COLO668 (cell line): ENCODE measurements around the gene ARMH1.

ENCODE experiments used
- DNase-seq: peaks from one replicate; lab custom pipeline; 2025; ENCODE audit not compliant: unreplicated experiment; lab: John Stamatoyannopoulos, UW

ARMH1 gene

DNA sequence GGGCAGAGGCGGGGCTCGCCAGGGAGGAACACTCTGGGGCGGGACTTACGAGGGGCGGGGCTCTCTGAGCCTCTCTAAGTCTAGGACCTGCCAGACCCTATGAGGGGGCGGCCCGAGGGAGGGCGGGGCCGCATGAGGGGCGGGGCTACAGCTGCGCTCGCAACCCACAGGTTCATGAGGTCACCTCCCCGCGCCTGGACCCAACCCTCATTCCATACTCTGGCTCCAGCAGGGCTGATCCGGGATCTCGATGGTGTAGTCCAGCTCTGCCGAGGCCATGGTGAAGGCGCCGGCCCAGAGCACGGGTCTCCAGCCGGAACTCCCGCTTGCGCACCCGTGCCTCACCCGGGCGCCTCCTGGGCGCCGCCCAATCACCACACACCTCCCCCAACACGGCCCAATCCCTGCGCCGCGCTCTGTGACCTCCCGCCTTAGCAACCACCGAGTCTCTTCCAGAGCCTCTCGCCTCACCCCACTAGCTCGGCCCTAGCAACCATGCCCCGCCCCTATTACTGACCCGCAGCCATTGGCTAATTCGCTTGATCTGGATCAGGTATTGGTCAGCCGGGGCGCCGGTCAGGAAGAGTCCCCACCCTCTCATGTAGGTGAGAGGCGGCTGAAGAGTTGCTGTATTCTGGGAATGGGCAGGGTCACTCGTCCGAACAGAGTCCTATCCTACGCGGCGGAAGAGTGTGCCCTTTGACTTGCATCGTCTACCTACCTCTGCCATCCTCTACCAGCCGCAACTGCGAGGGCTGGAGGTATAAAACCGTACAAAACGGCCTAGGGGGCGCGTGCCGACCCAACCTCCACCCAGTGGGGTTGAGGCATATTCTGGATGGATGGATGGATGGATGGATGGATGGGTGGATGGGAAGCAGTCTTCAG, at the start of gene ARMH1, which contains the start of gene TMEM53:
Gene ARMH1, plus strand, starts transcription at position 602 of the 888 bp plus-strand sequence. CDS start 14,984 bp downstream, outside the sequence.
Gene TMEM53, minus strand, starts transcription at position 369 of the 888 bp plus-strand sequence. Its CDS starts 90 bp downstream, at position 279.
- DNase-seq: peak; percentile 100

DNA sequence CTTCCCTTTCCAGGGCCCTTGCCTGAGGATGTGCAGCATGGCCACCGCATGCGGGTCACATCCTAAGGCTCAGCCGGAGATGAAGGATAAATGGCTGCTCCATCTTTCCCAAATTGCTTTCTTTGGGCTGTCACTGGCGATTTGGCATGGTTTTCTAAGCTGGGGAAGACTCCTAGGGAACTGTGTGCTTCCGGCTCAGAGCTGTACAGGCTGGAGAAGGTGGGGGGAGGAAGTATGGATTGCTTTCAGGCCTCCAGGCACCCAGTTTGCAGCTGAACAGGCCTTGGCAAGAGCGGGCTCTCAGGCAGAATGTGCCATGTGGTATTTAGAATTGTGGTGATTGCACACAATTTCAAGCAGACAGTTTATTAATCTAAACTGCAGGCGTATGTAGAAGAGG, 49.2 kb upstream of the ARMH1 start:
- no peak for DNase-seq

DNA sequence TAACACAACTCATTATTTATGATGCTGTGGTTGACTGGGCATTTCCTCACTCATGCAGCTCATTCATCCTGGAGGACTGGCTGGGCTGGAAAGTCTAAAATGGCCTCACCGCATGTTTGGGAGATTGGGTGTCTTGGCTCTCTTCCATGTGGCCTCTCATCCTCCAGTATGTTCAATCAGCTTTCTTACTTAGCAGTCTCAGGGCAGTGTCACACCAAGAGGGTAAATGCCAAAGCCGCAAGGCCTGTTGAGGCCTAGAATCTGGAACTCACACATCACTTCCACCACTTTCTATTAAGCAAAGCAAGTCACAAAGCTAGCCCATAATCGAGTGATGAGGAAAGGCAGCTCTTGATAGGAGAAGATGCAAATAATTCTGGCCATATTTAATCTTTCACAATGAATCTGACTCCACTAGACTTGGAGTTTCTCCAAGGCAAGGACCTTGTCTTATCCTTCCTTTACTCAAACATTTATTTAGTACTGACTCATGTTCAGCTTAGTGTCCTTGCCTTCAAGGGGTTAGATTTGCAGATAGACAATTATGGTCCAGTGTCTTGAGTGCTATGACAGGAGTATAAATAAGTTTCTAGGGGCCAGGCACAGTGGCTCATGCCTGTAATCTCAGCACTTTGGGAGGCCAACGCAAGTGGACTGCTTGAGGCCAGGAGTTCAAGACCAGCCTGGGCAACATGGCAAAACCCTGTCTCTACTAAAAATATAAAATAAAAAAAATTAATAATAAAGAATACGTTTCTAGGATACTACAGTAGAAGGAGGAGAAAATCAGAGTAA, 45.4 kb upstream of the ARMH1 start:
- DNase-seq: no peak

DNA sequence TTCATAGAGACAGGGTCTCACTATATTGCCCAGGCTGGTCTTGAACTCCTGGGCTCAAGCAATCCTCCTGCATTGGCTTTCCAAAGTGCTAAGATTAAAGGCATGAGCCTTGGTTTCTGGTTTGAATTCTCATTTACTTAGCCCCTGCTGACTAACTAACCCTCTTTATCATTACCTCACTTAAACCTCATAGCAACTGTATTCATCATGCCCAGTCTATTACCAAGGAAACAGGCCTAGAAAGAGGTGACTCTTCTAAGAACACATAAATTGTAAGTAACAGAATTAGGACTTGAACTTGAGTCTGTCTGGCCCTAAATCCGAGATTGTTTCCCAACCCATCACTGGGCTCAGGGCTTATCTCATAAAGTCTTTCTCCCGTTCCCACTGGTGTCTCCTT, 44.4 kb upstream of the ARMH1 start:
- DNase-seq: no peak

DNA sequence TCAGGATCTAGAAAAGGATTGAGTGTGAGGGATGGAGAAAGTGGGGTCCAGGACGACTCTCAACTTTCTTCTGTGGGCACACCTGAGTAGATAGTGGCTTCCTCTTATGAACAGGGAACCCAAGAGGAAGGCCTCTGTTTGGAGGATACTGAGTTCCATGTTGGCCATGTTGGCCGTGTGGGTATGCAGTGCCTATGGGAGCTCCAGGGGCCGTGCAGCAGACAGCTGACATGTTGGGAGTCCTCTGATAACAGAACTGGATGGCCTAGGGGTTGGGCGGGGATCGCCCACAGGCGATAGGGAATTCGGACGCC, 43.2 kb upstream of the ARMH1 start:
- no peak for DNase-seq

DNA sequence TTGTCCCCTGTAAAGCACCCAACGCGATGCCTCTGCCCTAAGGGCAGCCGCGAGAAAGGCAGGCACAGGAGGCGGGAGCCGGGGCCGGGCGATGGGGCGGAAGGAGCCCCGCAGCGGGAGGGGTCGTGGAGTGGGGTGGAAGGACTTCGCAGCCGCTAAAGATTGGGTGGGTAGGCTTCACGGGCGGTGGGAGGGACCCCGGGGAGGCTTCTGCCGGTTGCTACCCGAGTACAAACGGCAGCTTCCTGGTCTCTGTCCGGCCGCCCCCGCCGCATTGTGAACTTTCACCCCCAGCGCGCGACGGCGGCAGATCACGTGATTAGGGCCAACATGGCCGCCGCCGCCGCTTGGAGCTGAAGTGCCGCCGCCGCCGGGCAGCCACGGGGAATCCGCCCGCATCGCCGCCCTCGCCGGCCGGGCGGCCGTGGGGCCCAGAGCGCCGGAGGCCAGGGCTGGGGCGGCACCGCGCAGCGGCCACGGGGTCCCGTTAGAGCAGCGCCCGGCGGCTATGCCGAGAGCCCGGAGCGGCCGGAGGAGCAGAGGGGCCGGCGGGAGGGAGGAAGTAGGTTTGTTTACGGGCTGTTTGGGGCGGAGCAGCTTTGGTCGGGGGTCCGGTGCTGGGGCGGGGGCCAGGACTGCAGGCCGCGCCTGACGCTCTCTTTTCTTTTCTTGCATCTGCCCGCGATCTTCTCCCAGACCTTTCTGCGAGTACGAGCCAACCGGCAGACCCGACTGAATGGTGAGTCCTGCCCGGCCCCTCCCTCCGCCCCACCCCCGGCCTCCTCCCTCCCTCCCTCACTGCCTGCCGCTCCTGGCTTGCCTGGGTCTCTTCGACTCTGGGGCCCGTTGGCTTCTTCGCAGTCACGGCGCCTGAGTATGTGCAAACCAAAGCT, 42.6 kb upstream of the ARMH1 start:
- DNase-seq: peak; percentile 99

DNA sequence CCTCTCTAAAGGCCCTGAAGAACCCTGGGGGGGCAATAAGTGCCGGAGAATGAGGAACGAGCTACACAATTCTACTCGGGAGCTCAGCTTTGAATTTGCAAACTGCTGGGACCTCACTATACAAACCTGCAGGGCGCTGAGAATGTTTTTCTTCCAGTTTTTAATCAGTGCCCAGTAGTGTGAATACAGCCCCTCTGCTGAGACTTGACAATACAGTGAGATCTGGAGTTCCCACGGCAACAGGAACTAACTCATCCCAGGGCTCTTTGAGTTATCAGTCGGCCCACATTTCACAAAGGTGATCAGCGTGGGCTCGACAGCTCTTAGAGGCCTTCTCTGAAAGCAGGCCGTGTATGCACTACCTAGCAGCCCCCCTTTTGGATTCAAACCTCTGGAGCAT, 41.9 kb upstream of the ARMH1 start:
- peak; percentile 47 for DNase-seq

DNA sequence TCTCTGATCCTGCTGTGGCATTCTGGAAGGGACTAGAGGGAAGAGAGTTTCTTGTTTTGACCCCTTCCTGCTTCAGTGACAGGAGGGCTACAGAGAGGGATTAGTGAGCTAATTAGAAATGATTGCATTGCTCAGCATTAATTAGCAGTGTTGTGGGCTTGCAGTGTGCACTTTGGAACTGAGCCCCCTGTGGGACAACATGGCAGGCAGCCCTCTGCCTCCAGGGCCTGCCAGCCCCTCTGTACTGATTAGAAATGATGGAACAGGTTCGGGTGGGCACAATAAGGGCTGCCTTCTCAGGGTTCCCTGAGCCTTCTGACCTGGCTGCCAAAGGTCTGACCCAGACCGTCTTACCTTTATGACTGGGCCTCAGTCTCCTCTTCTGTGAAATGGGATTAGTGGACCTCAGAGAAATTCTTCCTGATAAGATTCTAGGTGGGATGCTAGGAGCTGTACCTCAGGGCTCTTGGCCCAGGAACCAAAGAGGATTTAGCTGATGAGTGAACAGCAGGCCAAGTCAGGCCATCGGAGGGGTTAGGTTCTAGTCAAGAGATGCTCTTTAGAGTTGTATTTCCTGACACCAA, 39.8 kb upstream of the ARMH1 start:
- no peak for DNase-seq

DNA sequence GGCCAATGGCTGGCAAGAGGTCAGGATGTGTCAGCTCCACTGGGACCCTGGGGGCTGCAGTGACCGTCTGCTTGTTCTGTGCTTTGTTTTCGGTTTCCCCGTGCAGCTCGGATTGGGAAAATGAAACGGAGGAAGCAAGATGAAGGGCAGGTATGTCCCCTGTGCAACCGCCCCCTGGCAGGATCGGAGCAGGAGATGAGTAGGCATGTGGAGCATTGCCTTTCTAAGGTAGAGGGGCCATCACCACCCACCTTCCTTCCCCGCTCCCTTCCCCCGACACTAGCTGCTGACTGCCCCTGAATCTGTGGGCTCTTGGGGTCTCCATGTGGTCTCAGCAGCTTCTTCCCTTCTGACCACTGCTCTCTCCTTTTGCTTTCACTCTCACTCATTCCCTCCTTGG, 39.1 kb upstream of the ARMH1 start:
- DNase-seq: no peak

DNA sequence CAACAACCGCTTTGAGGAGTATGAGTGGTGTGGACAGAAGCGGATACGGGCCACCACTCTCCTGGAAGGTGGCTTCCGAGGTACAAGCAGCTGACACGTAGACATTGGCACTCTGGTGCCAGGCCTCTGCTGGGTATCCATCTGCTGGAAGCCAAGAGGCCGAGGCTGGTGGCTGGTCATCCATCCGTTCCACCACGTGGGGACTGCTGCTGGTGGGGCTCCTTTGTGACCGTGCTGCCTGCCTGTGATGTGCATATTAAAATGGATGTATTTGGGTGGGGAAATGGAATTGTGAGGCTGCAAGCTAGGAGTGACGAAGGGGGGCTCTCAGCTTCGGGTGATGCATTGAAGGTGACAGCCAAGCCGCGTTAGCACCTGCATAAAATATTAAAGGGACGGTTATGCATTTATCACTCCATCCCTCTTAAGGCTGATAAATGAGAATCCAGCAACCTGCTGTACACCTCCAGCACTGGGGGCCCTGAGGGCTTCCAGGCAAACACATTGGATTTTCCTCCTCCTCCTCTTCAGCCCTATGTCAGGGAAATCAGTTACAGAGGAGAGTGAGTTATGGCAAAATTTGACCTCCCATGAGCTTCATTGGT, 38.3 kb upstream of the ARMH1 start:
- DNase-seq: no peak

DNA sequence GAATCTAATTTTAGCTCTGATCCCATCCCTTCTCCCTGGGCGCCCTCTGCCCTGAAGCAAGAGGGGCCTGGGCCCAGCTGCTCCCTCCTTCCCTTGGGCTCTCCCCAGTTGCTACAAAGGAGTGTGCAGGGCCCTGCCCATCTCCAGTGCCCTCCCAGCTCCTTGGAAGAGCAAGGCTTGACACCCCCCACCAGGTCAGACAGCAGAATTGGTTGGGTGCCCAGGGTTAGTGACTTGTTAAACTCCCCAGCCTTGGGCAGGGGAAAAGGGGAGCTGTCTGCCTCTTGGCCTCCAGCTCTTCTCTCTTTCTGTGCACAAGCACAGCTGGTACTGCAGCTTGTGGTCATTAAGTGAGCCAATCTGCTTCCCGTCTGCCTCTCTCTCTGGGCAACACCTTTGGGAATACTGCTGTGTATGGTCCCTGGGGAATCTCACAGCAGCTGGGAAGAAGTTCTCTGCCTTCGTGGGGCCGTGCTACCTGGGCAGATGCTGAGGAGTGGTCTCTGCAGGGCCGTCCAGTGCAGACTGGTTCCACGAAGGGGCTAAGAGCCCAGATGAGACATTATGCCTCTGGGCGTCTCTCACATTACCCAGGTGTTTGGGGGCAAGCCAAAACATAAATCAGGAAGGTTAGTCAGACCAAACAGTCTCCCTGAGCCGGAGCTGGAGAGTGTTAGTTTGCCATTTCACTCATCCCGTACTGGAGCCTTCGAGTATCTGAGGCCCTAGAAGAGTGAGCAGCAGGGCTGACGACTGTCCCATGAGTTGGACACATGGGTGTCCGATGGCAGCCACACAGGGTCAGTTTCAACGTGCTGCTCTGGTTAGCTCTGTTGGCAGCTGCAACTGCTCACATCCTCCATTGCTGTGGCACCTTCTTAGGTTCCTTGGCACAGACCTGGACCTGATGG, 37.6 kb upstream of the ARMH1 start:
- peak; percentile 46 for DNase-seq

DNA sequence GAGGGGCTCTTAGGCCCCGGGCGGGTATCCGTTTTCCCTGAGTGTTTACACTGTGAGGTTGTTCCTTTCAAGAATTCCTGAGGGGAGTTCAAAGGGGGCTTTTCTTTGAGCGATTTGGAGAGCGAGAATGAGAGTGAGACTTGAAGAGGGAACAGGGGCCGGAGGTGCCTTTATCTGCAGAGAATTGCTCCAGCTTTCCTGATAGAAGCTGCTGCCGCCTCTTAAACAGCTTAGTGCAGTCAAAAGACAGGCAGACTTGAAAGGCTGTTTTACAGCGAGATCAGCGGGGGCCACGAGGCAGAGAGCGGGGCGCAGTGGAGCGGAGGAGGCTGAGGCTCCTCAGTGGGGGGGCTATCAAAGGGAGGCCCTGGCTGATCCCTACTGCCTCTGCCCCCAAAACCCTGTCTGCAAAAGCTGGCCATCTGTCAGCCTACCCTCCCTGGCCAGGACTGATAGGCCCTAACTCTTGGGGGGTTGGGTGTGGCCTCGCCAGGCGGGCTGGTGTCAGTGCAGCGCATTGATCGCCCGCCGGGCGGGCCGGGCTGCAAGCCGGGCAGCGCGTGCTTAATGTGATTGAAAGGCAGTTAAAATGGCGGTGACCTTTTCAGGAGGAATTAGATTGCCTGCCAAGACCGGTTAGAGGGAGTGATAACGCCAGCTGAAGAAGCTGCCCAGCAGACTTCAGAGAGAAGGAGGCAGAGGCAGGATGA, 36.7 kb upstream of the ARMH1 start:
- no peak for DNase-seq

DNA sequence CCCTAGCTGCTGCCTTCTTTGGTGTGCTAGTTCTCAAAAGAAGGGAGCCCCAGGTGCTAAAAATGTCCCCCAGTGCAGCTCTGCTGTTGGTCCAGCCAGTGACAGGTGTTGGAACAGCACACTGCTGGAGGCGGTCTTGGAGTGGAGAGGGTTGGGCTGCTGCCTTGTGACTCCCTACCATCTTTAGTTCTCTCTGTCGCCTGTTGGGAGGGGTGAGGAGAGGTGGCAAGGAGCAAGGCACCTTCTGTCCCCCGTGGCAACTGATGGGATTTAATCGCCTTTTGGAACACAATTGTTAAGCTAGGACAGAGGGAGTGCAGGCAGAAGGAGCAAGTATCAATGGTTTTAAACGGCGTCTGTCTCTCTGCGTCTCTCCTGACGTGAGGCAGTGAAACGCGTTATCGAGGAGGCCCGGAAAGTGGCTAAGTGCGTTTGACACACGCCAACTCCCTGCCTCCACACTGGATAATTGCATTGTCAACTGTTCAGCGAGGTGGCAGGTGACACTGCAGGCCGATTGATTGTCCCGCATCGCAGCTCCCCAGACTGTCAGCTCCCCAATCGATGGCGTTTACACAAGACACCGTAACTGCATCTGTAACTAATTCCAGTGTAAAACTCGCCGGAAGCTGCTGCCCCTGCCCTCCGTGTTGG, 34.2 kb upstream of the ARMH1 start:
- peak; percentile 89 for DNase-seq

DNA sequence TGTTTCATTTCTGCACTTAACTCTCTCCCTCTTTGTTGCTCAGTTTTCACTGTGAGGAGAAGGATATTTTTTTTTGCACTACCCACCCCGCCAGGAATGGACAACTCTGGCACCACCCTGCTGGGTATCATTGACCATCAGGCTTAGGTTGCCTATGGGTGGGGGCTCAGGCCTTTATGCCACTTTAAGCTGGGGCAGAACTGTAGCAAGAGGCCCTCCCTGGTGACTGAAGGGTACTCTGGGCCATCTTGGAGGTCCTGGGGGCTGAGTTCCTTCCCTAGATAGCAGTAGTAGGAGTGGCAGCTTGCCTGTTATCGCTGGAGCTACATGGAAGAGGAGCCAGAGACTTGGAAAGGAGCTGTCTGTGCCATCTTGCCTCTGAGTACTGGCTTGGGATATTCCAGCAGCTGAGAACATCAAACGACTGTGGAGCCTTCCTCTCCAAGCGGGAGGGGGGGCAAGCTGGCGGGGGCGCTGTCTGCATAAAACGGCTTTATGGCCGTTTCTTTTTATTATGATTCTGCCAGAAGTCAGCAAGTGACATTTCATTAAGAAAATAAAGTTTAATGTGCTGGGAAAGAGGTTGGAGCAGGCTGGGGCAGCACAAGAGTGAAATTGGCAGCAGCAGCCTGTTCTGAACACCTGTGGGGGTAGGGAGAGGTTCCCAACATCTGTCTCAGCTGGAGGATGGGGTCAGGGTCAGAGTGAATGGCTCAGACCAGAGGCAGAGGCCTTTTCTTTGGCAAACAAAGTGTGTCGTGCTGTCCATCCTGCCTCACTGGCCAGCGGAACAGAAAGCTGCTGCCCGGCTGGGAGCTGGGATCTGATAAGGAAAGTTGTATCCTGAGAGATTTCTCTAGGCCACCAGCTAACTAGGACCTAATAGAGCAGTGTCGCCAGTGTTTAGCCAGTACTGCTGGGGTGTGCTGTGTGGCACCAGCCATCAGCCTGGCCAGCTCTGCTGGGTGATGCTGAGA, 33.1 kb upstream of the ARMH1 start:
- no peak for DNase-seq

DNA sequence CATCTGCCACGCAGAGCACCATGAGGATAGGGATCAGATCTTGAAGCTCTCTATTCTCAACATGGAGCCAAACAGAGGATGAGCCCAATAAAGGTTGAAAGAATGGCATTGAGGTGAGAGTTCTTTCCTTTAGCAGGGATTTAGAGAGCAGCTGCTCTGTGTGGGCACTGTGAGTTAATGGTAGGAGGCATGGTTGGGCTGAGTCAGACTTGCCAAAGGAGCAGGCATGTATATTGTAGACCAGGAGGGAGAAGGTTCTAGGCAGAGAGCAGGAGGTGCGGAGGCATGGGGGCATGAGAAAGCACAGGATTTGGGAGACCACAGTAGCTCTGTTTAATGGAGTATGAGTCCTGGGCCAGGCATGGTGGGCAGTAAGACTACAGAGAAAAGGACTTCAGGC, 32.3 kb upstream of the ARMH1 start:
- DNase-seq: no peak

DNA sequence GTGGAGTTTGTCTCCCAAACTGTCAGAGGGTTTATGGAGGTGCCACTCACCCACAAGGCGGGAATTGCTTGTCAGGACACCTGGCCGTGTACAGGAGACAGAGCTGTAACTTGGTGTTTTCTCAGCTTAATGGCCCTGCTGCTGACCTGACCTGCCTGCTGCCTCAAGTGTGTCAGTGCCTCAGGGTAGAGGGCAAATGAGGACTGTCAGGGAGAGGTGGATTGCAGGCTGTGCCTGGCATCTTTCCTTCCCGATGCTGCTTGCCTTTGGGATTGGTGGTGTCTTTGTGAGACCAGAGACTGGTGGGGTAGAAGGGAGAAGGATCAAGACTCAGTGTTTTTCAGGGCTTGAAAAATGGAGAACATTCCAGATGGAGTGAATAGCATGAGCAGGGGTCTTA, 31.6 kb upstream of the ARMH1 start:
- DNase-seq: no peak

DNA sequence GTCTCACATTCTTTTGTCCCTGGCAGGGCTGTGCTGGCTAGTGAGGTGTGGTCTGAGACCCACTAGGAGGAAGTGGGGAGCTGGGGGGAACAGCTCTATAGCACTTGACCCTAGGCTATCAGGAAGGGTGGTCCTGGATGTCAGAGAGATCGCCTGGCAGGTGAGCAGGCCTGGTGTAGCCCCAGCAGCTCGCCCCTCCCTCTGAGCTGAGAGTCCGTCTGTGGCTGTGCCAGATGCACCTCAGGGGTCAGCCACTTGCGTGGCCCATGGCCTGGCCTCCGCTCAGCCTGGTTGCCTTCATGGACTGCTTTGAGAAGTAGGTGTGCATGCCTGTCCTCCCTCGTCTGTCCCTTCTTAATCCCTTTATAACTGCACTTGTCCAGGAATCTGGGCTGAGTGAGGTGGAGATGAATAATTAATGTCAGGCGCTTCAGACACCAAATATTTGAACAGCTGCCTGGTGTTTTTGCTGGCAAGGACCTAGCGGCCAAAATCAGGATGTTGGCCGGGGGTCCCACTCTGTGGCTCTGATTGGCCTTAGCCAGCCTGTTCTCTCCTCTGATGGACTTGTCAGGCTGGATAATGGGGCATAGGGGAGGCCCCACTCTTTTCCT, 30.7 kb upstream of the ARMH1 start:
- DNase-seq: peak; percentile 82
